Stimulated activated memory B cell treated with anti-CD40 and anti-IgM and Interleukin-4, amounts not matched to agents 10 μg/mL and 1 μg/mL and 100 μg/mL, for 72 hours (primary cell): ENCODE measurements around the gene EIF4A3.

ENCODE experiments used
- ATAC-seq: fragments of 150-1000 bp; cut with Tn5 transposase; 2 replicates; pipeline ENCODE4 v1.10.0; 2021
- H3K27ac Mint-ChIP-seq: one replicate; pipeline ENCODE4 v1.8.0; 2022; ENCODE audit warnings: mild to moderate bottlenecking, mixed read lengths
- H3K27me3 Mint-ChIP-seq: one replicate; pipeline ENCODE4 v1.8.0; 2022; ENCODE audit warnings: mixed read lengths
- H3K36me3 Mint-ChIP-seq: one replicate; pipeline ENCODE4 v1.8.0; 2022; ENCODE audit warnings: mixed read lengths
- H3K4me1 Mint-ChIP-seq: one replicate; pipeline ENCODE4 v1.8.0; 2022; ENCODE audit warnings: mixed read lengths
- H3K4me3 Mint-ChIP-seq: one replicate; pipeline ENCODE4 v1.8.0; 2022; ENCODE audit warnings: mild to moderate bottlenecking, moderate library complexity, mixed read lengths
- H3K9me3 Mint-ChIP-seq: one replicate; pipeline ENCODE4 v1.8.0; 2022; ENCODE audit warnings: mixed read lengths

Gene EIF4A3

DNA sequence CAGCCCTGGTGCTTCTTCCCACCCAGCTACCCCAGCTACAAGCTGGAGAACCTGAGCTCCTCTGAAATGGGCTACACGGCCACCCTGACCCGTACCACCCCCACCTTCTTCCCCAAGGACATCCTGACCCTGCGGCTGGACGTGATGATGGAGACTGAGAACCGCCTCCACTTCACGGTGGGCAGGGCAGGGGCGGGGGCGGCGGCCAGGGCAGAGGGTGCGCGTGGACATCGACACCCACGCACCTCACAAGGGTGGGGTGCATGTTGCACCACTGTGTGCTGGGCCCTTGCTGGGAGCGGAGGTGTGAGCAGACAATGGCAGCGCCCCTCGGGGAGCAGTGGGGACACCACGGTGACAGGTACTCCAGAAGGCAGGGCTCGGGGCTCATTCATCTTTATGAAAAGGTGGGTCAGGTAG, 42.0 kb downstream of the EIF4A3 start:
- no peak for ATAC-seq
- Mint-ChIP-seq H3K9me3 (no peaks in the 10 kb centered on the region), H3K27me3 (no peaks in the 10 kb centered on the region), H3K27ac (no peak overlapping the region), H3K36me3 (peaks cover 6% of the 10 kb centered on the region), H3K4me3 (no peak overlapping the region), H3K4me1 (peaks cover 28% of the 10 kb centered on the region)

- Mint-ChIP-seq H3K4me1 (peaks cover 31% of the 10 kb centered on the region), H3K9me3 (no peaks in the 10 kb centered on the region), H3K36me3 (peaks cover 6% of the 10 kb centered on the region), H3K27me3 (no peaks in the 10 kb centered on the region), H3K27ac (no peak overlapping the region), H3K4me3 (no peak overlapping the region)
- ATAC-seq = no peak
Observed at GRCh38 chr17:80104321-80104955, 42.5 kb downstream of the EIF4A3 start.

GRCh38 chr17:80103449-80104085, 43.4 kb downstream of the EIF4A3 start:
- Mint-ChIP-seq H3K27ac (no peak overlapping the region), H3K9me3 (no peaks in the 10 kb centered on the region), H3K4me1 (peaks cover 31% of the 10 kb centered on the region), H3K36me3 (peaks cover 6% of the 10 kb centered on the region), H3K27me3 (no peaks in the 10 kb centered on the region), H3K4me3 (no peak overlapping the region)
- no peak for ATAC-seq

DNA sequence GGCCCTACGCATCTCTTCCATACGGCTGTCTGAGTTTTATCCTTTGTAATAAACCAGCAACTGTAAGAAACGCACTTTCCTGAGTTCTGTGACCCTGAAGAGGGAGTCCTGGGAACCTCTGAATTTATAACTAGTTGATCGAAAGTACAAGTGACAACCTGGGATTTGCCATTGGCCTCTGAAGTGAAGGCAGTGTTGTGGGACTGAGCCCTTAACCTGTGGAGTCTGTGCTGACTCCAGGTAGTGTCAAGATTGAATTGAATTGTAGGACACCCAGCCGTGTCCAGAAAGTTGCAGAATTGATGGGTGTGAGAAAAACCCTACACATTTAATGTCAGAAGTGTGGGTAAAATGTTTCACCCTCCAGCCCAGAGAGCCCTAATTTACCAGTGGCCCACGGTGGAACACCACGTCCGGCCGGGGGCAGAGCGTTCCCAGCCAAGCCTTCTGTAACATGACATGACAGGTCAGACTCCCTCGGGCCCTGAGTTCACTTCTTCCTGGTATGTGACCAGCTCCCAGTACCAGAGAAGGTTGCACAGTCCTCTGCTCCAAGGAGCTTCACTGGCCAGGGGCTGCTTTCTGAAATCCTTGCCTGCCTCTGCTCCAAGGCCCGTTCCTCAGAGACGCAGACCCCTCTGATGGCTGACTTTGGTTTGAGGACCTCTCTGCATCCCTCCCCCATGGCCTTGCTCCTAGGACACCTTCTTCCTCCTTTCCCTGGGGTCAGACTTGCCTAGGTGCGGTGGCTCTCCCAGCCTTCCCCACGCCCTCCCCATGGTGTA, 44.1 kb downstream of the EIF4A3 start:
- H3K4me1 Mint-ChIP-seq = peaks cover 31% of the 10 kb centered on the region
- H3K27me3 Mint-ChIP-seq = peaks cover 6% of the 10 kb centered on the region
- no peak for ATAC-seq
- H3K4me3 Mint-ChIP-seq = no peak overlapping the region
- no peaks in the 10 kb centered on the region for H3K9me3 Mint-ChIP-seq
- peaks cover 6% of the 10 kb centered on the region for H3K36me3 Mint-ChIP-seq
- H3K27ac Mint-ChIP-seq = no peak overlapping the region

GRCh38 chr17:80101946-80102663, 44.8 kb downstream of the EIF4A3 start:
- H3K36me3 Mint-ChIP-seq = peaks cover 6% of the 10 kb centered on the region
- H3K27me3 Mint-ChIP-seq = peaks cover 14% of the 10 kb centered on the region
- peaks cover 31% of the 10 kb centered on the region for H3K4me1 Mint-ChIP-seq
- H3K4me3 Mint-ChIP-seq = peak overlapping the region; percentile 89
- H3K27ac Mint-ChIP-seq = peak overlapping the region; percentile 90
- no peaks in the 10 kb centered on the region for H3K9me3 Mint-ChIP-seq
- ATAC-seq = peak; percentile 45

DNA sequence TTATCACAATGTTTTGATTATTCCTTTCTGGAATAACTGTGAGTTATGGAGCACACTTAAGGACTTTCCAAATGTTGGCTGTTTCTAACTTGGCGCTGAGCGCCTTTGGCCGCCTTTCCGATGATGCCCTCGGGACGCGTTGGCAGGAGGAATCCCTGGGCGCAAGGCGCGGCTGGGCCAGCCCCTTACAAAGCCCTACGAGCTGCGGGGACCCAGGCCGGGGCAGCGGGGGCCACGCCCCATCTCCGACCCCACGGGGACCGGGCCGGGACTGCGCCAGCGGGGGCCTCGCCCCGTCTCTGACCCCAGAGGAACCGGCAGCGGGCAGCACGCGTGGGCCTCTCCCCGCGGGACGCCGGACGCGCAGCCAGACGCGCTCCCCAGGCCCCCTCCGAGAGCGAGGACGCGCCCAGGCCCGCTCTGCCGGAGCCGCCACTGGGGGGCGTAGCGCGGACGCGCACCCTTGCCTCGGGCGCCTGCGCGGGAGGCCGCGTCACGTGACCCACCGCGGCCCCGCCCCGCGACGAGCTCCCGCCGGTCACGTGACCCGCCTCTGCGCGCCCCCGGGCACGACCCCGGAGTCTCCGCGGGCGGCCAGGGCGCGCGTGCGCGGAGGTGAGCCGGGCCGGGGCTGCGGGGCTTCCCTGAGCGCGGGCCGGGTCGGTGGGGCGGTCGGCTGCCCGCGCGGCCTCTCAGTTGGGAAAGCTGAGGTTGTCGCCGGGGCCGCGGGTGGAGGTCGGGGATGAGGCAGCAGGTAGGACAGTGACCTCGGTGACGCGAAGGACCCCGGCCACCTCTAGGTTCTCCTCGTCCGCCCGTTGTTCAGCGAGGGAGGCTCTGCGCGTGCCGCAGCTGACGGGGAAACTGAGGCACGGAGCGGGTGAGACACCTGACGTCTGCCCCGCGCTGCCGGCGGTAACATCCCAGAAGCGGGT, 45.6 kb downstream of the EIF4A3 start, which contains the start of gene GAA:
Gene GAA, plus strand, starts transcription at position 571 of the 935 bp plus-strand sequence. CDS start 3,006 bp downstream, outside the sequence.
- Mint-ChIP-seq H3K4me3 (peak within 1 kb of the TSS; percentile 91), H3K36me3 (peaks cover 5% of the 10 kb centered on the region), H3K9me3 (no peaks in the 10 kb centered on the region), H3K27ac (peak within 1 kb of the TSS; percentile 90), H3K27me3 (peaks cover 22% of the 10 kb centered on the region), H3K4me1 (peaks cover 31% of the 10 kb centered on the region)
- ATAC-seq = peak; percentile 89

DNA sequence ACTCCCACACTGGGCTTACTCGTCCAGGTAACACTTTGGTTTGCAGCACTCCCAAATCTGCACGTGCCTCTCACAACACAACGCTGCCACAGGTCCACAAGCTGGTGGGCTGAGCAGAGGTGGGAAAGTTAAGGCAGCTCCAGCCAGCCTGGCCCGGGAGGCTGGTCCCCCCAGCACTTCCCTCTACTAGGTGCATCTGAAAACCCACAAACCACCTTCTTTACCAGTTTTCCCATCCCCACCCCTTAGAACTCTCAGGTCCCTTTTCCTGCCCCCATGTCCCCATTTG, 46.9 kb downstream of the EIF4A3 start:
- H3K27me3 Mint-ChIP-seq = peaks cover 30% of the 10 kb centered on the region
- no peak overlapping the region for H3K27ac Mint-ChIP-seq
- no peak overlapping the region for H3K4me3 Mint-ChIP-seq
- no peak for ATAC-seq
- peaks cover 31% of the 10 kb centered on the region for H3K4me1 Mint-ChIP-seq
- no peaks in the 10 kb centered on the region for H3K36me3 Mint-ChIP-seq
- H3K9me3 Mint-ChIP-seq = no peaks in the 10 kb centered on the region

DNA sequence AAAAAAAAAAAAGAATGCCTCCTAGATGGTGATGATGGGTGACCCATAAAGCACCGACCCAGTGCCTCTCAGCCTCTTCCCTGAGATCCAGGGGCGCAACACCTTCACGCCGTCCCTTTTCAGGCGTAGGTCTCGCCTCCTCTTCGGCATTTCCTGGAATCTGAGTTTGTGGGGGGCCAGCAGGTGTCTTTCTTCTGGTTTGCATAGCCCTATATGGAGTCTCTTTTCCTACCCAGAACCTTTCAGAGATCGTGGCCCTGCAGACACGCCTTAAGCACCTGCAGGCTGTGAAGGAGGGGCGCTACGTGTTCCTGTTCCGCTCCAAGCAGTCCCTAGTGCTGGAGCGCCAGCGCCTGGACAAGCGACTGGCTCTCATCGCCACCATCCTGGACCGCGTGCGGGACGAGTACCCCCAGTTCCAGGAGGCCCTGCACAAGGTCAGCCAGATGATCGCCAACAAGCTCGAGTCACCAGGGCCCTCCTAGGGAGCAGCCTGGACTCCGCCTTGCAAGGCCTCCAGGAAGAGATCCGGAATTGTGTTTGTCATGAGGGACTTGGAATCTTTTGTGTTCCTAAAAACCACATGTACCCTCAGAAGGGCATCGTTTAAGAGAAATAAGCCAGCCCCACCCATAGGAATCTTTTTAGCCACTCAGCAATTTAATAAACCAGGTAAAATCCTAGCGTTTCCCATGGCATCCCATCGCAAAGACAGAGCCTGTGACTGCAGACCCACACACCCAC, 47.5 kb downstream of the EIF4A3 start:
- H3K4me1 Mint-ChIP-seq = peaks cover 31% of the 10 kb centered on the region
- H3K36me3 Mint-ChIP-seq = no peaks in the 10 kb centered on the region
- no peak for ATAC-seq
- H3K27ac Mint-ChIP-seq = no peak overlapping the region
- H3K9me3 Mint-ChIP-seq = no peaks in the 10 kb centered on the region
- H3K27me3 Mint-ChIP-seq = peaks cover 35% of the 10 kb centered on the region
- no peak overlapping the region for H3K4me3 Mint-ChIP-seq

DNA sequence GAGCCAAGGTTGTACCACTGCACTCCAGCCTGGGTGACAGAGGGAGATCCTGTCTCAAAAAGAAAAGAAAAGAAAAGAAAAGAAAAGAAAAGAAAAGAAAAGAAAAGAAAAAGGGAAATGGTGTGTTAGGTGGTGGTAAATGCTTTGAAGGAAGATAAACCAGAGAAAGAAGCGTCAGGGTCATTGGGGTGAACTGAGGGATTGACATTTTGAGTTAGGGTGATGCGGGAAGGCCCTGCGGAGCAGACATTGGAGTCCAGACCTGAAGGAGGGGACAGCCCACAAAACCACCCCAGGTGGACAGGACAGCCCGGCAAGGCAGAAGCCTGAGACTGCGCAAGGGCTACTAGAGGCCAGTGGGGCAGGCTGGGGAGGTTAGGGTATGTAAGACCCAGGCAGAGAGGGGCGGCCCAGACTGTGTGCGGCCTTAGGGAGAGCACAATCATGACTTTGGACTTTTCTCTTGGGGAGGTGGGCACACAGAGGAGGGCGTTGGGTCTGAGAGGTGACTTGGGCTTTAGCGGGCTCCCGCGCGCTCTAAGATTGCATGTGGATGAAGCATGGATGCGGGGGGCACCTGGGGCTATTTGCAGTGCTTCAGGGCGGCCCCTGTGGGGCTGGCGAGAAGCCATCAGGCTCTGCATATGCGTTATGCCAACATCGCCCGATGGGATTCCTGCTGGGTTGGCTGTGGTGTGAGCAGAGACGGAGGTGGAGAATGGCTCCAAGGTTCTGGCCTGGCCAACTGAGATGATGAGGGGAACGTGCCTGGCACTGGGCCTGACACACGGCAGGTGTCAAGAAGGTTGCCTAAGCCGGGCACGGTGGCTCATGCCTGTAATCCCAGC, 48.9 kb downstream of the EIF4A3 start:
- no peak for ATAC-seq
- Mint-ChIP-seq H3K27ac (no peak overlapping the region), H3K36me3 (no peaks in the 10 kb centered on the region), H3K9me3 (no peaks in the 10 kb centered on the region), H3K4me3 (no peak overlapping the region), H3K27me3 (peaks cover 37% of the 10 kb centered on the region), H3K4me1 (peaks cover 29% of the 10 kb centered on the region)

GRCh38 chr17:80097127-80097621, 49.8 kb downstream of the EIF4A3 start:
- H3K4me3 Mint-ChIP-seq = no peak overlapping the region
- ATAC-seq = no peak
- H3K27ac Mint-ChIP-seq = no peak overlapping the region
- no peaks in the 10 kb centered on the region for H3K36me3 Mint-ChIP-seq
- peaks cover 20% of the 10 kb centered on the region for H3K4me1 Mint-ChIP-seq
- H3K9me3 Mint-ChIP-seq = no peaks in the 10 kb centered on the region
- H3K27me3 Mint-ChIP-seq = peaks cover 37% of the 10 kb centered on the region

DNA sequence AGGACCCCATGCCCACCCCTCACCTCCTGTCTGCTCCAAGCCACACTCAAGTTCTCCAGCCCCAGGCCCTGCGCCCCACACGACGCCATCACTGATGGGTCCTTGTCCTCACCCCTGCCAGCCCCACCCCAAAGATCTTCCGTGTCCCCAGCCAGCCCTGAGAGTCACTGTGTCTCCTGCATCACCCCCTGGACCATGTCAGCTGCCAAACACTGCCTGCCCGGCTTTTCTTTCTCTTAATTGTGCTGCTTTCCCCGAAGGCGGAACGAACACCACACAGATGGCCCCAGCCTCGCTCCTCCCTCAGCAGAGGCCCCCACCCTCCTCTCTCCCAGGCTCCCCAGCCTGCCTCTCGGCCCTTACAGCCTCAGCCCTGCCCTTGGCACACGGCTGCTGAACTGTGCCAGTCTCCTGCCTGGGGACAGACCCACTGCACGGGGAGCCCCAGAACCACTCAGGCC, 50.3 kb downstream of the EIF4A3 start:
- Mint-ChIP-seq H3K4me1 (peaks cover 15% of the 10 kb centered on the region), H3K27me3 (peaks cover 37% of the 10 kb centered on the region), H3K9me3 (no peaks in the 10 kb centered on the region), H3K36me3 (no peaks in the 10 kb centered on the region), H3K27ac (no peak overlapping the region), H3K4me3 (no peak overlapping the region)
- no peak for ATAC-seq

- H3K4me1 Mint-ChIP-seq = peaks cover 13% of the 10 kb centered on the region
- no peak for ATAC-seq
Observed at GRCh38 chr17:80095844-80096475, 51.0 kb downstream of the EIF4A3 start.

More at GRCh38 chr17:80095844-80096475, 51.0 kb downstream of the EIF4A3 start:
- Mint-ChIP-seq H3K27me3 (peaks cover 37% of the 10 kb centered on the region), H3K9me3 (no peaks in the 10 kb centered on the region), H3K27ac (no peak overlapping the region), H3K36me3 (no peaks in the 10 kb centered on the region), H3K4me3 (no peak overlapping the region)
